Measurements from ENCODE around the gene SCGB2A2. TPM values are rescaled to one million over a fixed set of nuclear protein-coding genes. Genes with fewer than 3 reads are reported as not detected.

The SCGB2A2 gene
- total RNA-seq, result not detected
- long read RNA-seq, result 0 reads

DNA sequence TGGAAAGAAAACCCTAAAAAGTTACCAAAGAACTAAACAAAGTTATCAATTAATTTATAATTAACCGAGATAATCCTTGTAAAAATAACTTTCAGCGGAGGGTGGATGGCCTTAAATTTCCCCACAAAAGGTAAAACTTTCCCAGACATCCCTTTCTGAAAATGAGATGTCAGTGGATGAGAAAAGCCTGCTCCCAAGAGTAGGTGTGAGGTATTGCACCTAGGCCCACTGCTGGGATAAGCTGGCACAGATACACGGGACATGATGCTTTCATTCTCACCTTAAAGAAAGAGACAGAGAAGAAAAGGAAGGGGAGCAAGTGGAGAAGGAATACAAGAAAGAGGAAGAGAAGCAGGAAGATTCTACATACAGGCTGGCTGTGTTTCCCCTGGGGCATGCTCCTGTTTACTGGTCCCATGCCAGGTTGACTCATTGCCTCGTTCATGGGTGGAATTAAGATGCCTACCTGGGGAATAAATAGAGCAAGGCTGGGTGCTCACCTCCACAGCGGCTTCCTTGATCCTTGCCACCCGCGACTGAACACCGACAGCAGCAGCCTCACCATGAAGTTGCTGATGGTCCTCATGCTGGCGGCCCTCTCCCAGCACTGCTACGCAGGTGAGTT lies at the start of gene SCGB2A2:
Gene SCGB2A2 (plus strand): TSS at position 505 of the 625 bp plus-strand sequence. CDS start 59 bp downstream, at position 564.
- DNase-seq (no peak), ATAC-seq (no peak)
- intact Hi-C loops (cut with DNase I, micrococcal nuclease), result loop anchor here in 1 of 2 donors (10.0 kb wide), 1 partner anchor 55 kb away; no protein-coding TSS in a partner anchor

DNA sequence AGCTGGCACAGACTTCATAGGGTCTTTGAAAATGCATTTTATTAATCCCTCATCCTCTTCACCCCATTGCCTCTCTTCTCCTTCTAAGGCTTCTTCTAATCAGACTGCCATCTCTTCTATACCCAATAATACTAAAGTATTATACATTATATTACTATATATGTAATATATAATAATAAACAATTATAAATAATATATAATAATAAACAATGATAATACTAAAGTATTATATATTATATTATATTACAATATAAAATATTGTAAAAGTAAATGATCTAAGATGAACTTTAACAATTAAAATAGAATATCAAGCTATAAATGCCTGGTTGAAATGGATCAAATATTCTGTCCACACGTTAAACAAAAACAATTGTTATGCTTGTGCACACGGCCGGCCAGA lies 48.5 kb upstream of the SCGB2A2 start:
- intact Hi-C loops (cut with DNase I, micrococcal nuclease), result no loop called here
- no peak for ATAC-seq
- no peak for DNase-seq

DNA sequence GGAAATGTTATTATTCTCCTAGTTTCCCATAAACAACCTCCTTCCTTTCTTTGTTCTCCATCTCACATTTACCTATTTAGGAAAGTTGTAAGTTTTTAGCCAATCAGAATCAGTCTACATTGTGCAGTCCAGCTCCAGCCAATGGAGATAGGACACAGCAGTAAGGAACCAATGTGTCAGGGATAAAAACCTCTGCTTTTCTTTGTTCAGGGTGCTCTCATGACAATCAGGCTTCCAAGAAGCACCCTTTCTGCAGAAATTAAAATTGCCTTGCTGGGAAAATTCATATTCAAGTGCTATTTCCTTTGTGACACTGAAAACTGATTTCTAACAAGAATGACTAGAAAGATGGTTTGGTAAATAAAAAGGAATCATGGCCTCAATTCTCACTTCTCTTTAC lies 46.9 kb upstream of the SCGB2A2 start:
- DNase-seq (no peak), ATAC-seq (no peak)
- intact Hi-C loops (cut with DNase I, micrococcal nuclease), result no loop called here

DNA sequence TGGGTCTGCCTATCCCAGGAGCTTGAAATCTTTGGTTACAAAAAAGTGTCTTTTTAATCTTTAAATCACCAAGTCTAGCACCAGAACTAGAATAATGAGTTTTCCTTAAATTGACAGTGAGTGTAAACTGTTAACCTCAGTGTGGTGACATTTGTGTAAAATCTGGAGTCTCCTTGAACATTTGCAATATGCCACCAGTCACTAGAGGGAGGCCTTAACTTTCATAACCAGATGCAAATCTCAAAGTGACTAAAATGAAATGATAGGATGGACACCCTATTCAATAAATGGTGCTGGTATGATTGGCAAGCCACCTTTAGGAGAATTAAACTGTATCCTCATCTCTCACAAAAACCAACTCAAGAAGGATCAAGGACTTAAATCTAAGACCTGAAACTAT lies 36.2 kb upstream of the SCGB2A2 start:
- intact Hi-C loops (cut with DNase I, micrococcal nuclease), result no loop called here
- ATAC-seq, result no peak

DNA sequence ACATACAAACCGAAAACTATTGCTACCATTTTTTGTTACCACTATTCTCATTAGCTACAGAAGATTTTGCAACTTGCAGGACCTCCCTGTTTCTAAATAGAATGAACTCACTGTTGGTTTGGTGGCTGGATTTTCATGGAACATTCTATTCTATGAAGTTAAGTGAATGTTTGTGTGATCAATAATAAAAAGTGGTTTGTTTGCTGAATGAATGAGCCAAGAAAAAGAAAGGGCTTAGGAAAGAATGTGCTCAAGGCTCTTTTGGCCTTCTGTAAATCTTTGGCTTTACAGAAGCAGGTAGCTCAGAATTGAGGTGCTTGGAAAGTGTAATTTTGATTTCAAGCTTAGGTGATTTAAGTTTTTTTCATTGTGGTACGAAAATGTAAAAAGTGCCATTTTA lies 33.8 kb upstream of the SCGB2A2 start:
- DNase-seq (no peak), ATAC-seq (no peak)
- intact Hi-C loops (cut with DNase I, micrococcal nuclease), result no loop called here

More for the DNA sequence above, 36.2 kb upstream of the SCGB2A2 start:
- no peak for DNase-seq

- DNase-seq, result no peak
- ATAC-seq, result no peak
- intact Hi-C loops (cut with DNase I, micrococcal nuclease), result no loop called here
Observed at GRCh38 chr11:62237499-62237898, 32.5 kb upstream of the SCGB2A2 start.

DNA sequence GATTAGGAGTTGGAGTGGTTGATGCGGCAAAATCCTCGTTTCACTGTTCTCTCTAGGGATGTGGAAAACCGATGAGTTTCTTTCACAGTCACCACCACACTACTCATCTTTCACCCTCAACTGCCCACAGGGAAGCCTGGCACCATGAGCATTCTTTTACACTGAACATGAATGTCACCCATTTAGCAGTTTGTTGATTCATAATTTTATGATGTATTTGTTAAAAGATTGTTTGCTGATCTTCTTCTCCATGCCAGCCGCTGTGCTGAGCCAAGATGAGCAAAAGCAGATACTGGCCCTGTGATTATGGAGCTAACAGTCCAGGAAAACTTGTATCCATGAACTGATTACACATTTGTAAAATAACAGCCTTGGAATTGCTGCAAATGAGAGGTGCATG lies 31.8 kb upstream of the SCGB2A2 start:
- intact Hi-C loops (cut with DNase I, micrococcal nuclease), result no loop called here
- no peak for ATAC-seq
- DNase-seq, result no peak

DNA sequence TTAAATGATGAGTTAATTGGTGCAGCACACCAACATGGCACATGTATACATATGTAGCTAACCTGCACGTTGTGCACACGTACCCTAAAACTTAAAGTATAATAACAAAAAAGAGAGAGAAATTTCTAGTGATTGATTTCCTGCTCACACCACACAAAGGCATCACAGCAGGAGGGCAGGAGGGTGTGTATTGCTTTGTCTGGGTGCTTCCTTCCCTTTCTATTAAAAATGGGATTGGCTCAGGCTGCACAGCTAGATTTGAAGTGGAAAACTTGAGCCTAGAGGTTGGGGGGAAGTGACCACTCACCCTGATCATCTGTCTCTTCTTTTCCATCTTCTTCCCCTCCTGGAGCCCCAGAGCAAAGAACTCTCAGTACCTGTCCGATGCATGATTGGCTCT lies 28.9 kb upstream of the SCGB2A2 start:
- ATAC-seq, result no peak
- DNase-seq, result no peak
- intact Hi-C loops (cut with DNase I, micrococcal nuclease), result no loop called here

- no peak for DNase-seq
- ATAC-seq, result no peak
- intact Hi-C loops (cut with DNase I, micrococcal nuclease), result no loop called here
Observed at GRCh38 chr11:62242021-62242420, 27.9 kb upstream of the SCGB2A2 start, which contains the start of gene SCGB1D2. SCGB1D2 (plus strand) TSS chr11:62242239; CDS start chr11:62242308, 69 bp downstream.

- ATAC-seq, result peak; percentile 57
- peak in 1 of 2 donors; percentile 9 for DNase-seq
- intact Hi-C loops (cut with DNase I, micrococcal nuclease), result no loop called here
Observed at GRCh38 chr11:62245271-62245753, 24.6 kb upstream of the SCGB2A2 start.

- no peak for DNase-seq
- ATAC-seq, result no peak
- intact Hi-C loops (cut with DNase I, micrococcal nuclease), result no loop called here
Observed at GRCh38 chr11:62251698-62252097, 18.3 kb upstream of the SCGB2A2 start.

DNA sequence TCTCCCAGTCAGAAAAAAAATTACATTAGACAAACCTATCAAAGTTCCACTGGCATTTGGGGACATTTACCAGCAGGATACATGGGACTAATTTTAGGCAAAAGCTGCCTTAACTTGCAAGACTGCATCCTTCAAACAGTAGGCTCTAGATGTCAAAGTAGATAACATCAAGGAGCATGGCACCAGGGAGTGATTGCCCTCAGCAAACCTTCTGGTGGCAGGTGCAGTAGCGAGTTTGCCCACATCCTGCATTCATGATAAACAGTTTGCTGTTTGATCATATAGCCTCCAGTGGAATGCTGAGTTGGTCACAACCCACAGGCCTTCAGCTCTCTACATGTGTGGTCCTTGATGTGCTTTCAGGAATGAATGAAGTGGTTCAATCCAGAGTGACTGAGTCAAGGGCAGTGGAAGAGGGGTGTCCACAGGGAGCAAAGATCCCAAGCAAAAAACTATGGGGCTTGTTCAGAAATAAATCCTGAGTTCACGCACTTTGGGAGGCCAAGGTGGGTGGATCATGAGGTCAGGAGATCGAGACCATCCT lies 15.9 kb upstream of the SCGB2A2 start:
- intact Hi-C loops (cut with DNase I, micrococcal nuclease), result no loop called here
- no peak for ATAC-seq
- DNase-seq, result no peak

DNA sequence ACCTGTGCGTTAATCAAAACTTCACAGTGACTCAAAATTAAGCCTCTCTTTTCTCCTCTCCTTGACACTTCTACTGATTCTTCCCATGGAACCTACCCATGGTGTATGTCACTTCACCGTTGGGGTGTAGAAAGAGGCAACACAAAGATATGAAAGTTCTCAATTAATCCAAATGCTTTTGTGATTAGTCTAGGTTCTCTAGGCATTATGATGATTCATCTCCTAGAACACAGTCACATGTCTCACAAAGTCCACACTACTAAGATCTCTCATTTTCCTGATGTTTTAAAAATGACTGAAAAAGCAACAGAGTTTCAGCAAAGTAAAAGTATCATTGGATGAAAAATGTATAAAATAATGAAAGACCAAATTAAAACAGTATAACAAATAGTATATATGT lies 13.7 kb upstream of the SCGB2A2 start:
- DNase-seq, result no peak
- intact Hi-C loops (cut with DNase I, micrococcal nuclease), result no loop called here
- no peak for ATAC-seq

GRCh38 chr11:62260261-62260953 lies 9.6 kb upstream of the SCGB2A2 start:
- ATAC-seq (no peak), DNase-seq (no peak)
- intact Hi-C loops (cut with DNase I, micrococcal nuclease), result no loop called here

DNA sequence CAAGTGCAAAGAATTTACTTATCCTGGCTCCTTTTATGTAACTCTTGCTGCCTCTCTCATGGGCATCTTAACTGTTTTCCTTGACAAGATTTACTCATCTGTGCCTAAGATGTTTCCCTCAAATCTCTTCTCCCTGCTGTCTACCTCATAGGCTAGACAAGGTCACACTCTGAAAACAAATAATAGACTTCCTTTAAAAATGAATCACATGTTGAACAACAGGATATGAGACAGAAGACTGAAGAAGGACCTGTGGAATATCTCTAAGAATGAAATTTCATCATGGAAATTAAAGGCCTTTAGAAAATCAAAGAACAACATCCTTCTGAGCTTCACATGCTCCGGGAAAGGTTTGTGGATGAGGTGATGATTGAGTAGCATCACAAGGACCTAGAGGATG lies 6.0 kb upstream of the SCGB2A2 start:
- no peak for DNase-seq
- intact Hi-C loops (cut with DNase I, micrococcal nuclease), result no loop called here
- ATAC-seq, result no peak

GRCh38 chr11:62266558-62266957 lies 3.4 kb upstream of the SCGB2A2 start:
- no peak for DNase-seq

GRCh38 chr11:62267050-62267449 lies 2.9 kb upstream of the SCGB2A2 start:
- ATAC-seq (no peak), DNase-seq (no peak)
- intact Hi-C loops (cut with DNase I, micrococcal nuclease), result no loop called here

More at GRCh38 chr11:62266558-62266957, 3.4 kb upstream of the SCGB2A2 start:
- intact Hi-C loops (cut with DNase I, micrococcal nuclease), result no loop called here
- no peak for ATAC-seq

GRCh38 chr11:62267576-62267975 lies 2.4 kb upstream of the SCGB2A2 start:
- ATAC-seq, result no peak
- DNase-seq, result no peak
- intact Hi-C loops (cut with DNase I, micrococcal nuclease), result no loop called here

DNA sequence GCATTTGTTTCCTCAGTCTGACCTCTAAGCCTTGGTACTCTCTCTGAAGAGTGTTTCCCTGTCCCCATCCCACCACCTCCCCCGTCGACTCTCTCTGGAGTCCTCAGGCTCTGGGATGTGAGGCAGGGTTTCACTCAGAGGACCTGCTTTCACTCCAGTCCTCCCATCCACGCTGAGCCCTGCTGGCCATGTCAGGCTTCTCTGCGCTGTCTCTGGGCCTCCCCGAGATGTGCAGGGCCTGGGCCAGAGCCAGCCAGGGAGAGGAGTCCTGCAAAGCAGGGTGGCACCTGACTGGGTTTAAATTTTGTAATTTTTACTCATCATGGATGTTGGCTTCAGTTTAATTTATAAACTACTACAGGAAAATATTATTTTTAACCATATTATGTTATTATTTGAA lies 3.3 kb downstream of the SCGB2A2 start:
- intact Hi-C loops (cut with DNase I, micrococcal nuclease), result loop anchor here in 1 of 2 donors (10.0 kb wide), 1 partner anchor 58 kb away; no protein-coding TSS in a partner anchor
- ATAC-seq (no peak), DNase-seq (no peak)

DNA sequence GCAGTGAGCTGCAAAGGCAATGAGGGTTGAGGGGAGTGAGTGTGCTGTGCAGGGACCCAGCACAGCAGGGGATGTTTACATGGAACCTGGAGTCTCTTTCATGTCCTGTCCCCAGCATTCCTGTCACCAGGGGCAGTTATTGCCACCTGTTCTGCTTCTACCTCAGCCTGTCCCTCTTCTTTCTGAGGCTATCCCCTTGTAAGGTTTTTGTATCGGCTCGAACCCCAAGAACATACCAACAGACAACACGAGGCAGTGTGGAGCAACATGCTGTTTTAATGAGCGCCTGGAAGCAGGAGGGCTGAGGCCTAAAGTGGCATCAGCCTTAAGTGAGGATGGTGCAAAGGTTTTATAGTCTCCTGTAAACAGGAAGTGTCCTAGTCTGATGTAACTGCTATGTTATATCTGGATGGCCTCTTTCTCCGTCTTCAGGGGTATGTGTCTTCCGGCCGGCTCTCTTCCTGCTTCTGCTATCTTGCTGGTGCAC lies 3.9 kb downstream of the SCGB2A2 start:
- ATAC-seq, result no peak
- no peak for DNase-seq
- intact Hi-C loops (cut with DNase I, micrococcal nuclease), result loop anchor here in 1 of 2 donors (10.0 kb wide), 1 partner anchor 59 kb away; no protein-coding TSS in a partner anchor

Data from left colon (tissue), 2 donors.